ENCODE results near the gene C10orf90. TPM values are rescaled to one million over a fixed set of nuclear protein-coding genes. Genes with fewer than 3 reads are reported as not detected.
"Not testable (repeated sequence)": the region's sequence is repeated elsewhere in the genome, so short reads cannot be mapped to it uniquely, and the experiment has no call there.

C10orf90 gene
- total RNA-seq, 1 donor from 2014 or later = not detected

- Histone ChIP-seq H3K4me2 (peak overlapping the region; percentile 92), H3K4me3 (peak overlapping the region; percentile 65), H3K9me3 (ENCODE audit: low read depth) (no peaks in the 10 kb centered on the region), H3K79me2 (ENCODE audit: low read depth) (no peaks in the 10 kb centered on the region), H3K36me3 (no peaks in the 10 kb centered on the region), H3K9ac (no peak overlapping the region), H3F3A (ENCODE audit: low read depth) (peaks cover 21% of the 10 kb centered on the region), H3K27ac (no peak overlapping the region), H3K27me3 (peaks cover 34% of the 10 kb centered on the region), H3K4me1 (peaks cover 22% of the 10 kb centered on the region), H2AFZ (replicated peaks) (peak overlapping the region; percentile 84), H4K20me1 (ENCODE audit: low read depth) (no peaks in the 10 kb centered on the region)
- Mint-ChIP-seq H3K4me1 (peaks cover 27% of the 10 kb centered on the region), H3K9me3 (peaks cover 14% of the 10 kb centered on the region), H3K36me3 (peaks cover 2% of the 10 kb centered on the region), H3K27ac (no peak overlapping the region), H3K27me3 (ENCODE audit: insufficient read depth, low read depth) (peaks cover 24% of the 10 kb centered on the region), H3K4me3 (peak overlapping the region; percentile 90)
- peak; percentile 92 for TF ChIP-seq CTCF (IDR thresholded peaks at IDR 0.05)
- TF ChIP-seq EZH2phosphoT487 (IDR thresholded peaks at IDR 0.05) = no peak
- peak; percentile 58 for TF ChIP-seq EZH2 (IDR thresholded peaks at IDR 0.05)
- peak; percentile 80 for DNase-seq (ENCODE audit: low spot score)
Observed at GRCh38 chr10:126387041-126387921, 283.2 kb downstream of the C10orf90 start.

DNA sequence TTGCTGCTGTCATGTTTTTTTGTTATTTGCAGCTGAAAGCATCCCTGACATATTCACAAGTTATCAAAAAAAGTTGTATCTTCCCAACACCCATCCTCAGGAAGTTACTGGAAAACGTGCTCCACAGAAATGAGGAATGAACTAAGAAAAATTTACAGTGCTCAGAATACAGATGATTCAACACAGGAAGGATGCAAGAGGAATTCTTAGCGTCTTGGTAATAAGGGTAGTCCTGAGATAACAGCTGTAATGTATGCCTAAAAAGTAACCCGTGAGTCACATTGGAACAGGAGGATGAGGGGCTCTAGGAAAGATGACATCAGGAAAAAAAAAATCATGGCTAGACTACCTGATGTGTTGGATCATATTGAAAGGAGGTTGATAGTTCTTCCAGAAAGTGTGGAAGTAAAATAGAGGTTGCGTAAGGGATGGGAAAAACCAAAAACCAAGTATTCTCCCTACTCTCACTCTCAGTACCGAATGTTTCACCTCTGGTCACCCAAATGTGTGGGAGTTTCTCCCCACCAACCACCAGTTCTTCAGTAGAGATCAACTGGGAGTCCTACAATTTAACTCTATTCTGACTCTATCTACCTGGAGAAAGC is 286.1 kb downstream of the C10orf90 start:
- H3K4me3 Mint-ChIP-seq = no peak overlapping the region
- Histone ChIP-seq H3F3A (ENCODE audit: low read depth) (peaks cover 14% of the 10 kb centered on the region), H3K9me3 (ENCODE audit: low read depth) (no peaks in the 10 kb centered on the region), H3K79me2 (ENCODE audit: low read depth) (no peaks in the 10 kb centered on the region), H3K27ac (no peak overlapping the region), H3K4me1 (peaks cover 11% of the 10 kb centered on the region), H3K27me3 (peaks cover 23% of the 10 kb centered on the region), H3K4me3 (no peak overlapping the region), H2AFZ (replicated peaks) (no peak overlapping the region), H4K20me1 (ENCODE audit: low read depth) (no peaks in the 10 kb centered on the region), H3K4me2 (no peak overlapping the region), H3K9ac (no peak overlapping the region), H3K36me3 (no peaks in the 10 kb centered on the region)
- DNase-seq (ENCODE audit: low spot score) = no peak
- peaks cover 13% of the 10 kb centered on the region for H3K4me1 Mint-ChIP-seq
- H3K9me3 Mint-ChIP-seq = peaks cover 10% of the 10 kb centered on the region
- TF ChIP-seq CTCF (IDR thresholded peaks at IDR 0.05) (no peak), EZH2phosphoT487 (IDR thresholded peaks at IDR 0.05) (no peak)
- H3K27ac Mint-ChIP-seq = no peak overlapping the region
- peaks cover 20% of the 10 kb centered on the region for H3K27me3 Mint-ChIP-seq (ENCODE audit: insufficient read depth, low read depth)
- H3K36me3 Mint-ChIP-seq = peaks cover 2% of the 10 kb centered on the region

GRCh38 chr10:126380352-126381076 is 290.0 kb downstream of the C10orf90 start:
- Histone ChIP-seq H3K27me3 (no peaks in the 10 kb centered on the region), H3F3A (ENCODE audit: low read depth) (no peaks in the 10 kb centered on the region), H4K20me1 (ENCODE audit: low read depth) (no peaks in the 10 kb centered on the region), H3K4me1 (no peaks in the 10 kb centered on the region), H3K4me3 (no peak overlapping the region), H3K9me3 (ENCODE audit: low read depth) (peaks cover 11% of the 10 kb centered on the region), H3K9ac (no peak overlapping the region), H3K4me2 (no peak overlapping the region), H3K27ac (no peak overlapping the region), H3K36me3 (no peaks in the 10 kb centered on the region), H2AFZ (replicated peaks) (no peak overlapping the region), H3K79me2 (ENCODE audit: low read depth) (no peaks in the 10 kb centered on the region)
- DNase-seq (ENCODE audit: low spot score) = no peak
- Mint-ChIP-seq H3K9me3 (peaks cover 10% of the 10 kb centered on the region), H3K27ac (no peak overlapping the region), H3K4me3 (no peak overlapping the region), H3K27me3 (ENCODE audit: insufficient read depth, low read depth) (peaks cover 7% of the 10 kb centered on the region), H3K36me3 (no peaks in the 10 kb centered on the region), H3K4me1 (no peaks in the 10 kb centered on the region)
- TF ChIP-seq EZH2phosphoT487 (IDR thresholded peaks at IDR 0.05) (no peak), CTCF (IDR thresholded peaks at IDR 0.05) (no peak), EZH2 (IDR thresholded peaks at IDR 0.05) (no peak)

- H3K79me2 ChIP-seq (ENCODE audit: low read depth) = not testable (repeated sequence)
- peaks cover 20% of the 10 kb centered on the region for H3K9me3 ChIP-seq (ENCODE audit: low read depth)
Observed at GRCh38 chr10:126379166-126379565, 291.3 kb downstream of the C10orf90 start.

More at GRCh38 chr10:126379166-126379565, 291.3 kb downstream of the C10orf90 start:
- not testable (repeated sequence) for H3K4me1 ChIP-seq; H2AFZ ChIP-seq (replicated peaks); H3K36me3 Mint-ChIP-seq; H3K36me3 ChIP-seq; H3K9ac ChIP-seq; H3K4me3 ChIP-seq; H3K4me1 Mint-ChIP-seq; H3K4me3 Mint-ChIP-seq; H3F3A ChIP-seq (ENCODE audit: low read depth); H3K27ac ChIP-seq; H4K20me1 ChIP-seq (ENCODE audit: low read depth); DNase-seq (ENCODE audit: low spot score); H3K27me3 Mint-ChIP-seq (ENCODE audit: insufficient read depth, low read depth); H3K27me3 ChIP-seq; H3K4me2 ChIP-seq; H3K27ac Mint-ChIP-seq
- peaks cover 15% of the 10 kb centered on the region for H3K9me3 Mint-ChIP-seq

Measured in neural progenitor cell (in vitro differentiated cells).